Activated CD8-positive, alpha-beta memory T cell treated with anti-CD3 and anti-CD28 coated beads for 4 hours (primary cell): Measurements from ENCODE around the gene CHL1.

Experiments used
- DNase-seq, 2 donors: peaks; one replicate each; pipeline ENCODE4 v3.0.0-alpha.2; 2020; ENCODE audit warnings: low read depth in 2 of 2

The CHL1 gene

DNA sequence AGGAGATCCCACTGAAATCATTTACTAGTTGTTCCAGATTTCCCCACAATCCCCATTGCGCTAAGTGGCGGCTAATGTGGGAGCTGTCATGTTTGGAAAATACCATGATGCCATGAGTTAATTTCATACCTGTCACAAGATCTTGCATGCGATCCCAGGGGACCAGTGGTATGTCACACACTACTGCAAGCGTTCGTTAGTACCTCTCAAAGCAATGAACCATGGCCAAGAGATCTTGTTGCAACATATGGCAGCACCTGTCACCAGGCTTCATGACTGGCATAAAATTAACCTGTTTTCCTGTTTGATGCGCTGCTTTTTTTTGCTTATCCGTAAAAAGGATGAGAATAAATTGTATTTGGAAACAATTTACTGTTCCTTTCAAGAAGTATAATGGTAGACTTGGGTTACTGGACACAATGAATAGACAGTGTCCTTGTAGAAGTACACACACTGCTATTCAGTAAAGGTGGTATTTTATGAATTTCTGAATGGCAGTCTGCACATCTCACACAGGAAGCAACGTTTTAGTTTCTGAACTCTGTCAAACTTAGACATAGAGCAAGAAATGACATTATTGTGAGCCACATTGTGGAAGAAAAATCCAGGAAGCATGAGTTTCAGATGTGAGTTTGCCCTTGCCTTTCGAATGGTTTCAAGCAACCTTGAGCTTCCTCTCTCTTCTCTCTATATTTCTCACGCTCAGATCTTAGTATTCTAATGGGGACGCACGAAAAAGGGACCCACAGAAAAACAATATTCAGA lies 81.9 kb downstream of the CHL1 start:
- DNase-seq = no peak

DNA sequence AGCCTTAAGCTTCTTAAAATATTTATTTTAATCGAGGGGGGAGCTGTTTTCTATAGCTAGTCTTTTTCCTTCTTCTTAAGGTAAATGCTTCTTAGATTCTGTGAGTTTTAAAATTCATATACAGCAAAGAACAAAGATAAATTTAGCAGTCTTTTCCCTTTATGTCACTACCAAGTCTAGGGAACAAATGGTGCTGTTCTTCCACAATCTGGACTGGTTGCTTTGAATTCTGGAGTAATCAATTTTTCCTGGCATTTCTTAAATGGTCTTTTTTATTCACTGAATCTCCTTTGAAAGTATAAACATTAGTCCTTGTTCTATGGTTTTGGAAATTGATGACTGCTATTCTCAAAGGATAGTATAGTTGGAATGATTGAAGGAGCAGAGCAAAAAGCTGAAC lies 82.8 kb downstream of the CHL1 start:
- DNase-seq = no peak

DNA sequence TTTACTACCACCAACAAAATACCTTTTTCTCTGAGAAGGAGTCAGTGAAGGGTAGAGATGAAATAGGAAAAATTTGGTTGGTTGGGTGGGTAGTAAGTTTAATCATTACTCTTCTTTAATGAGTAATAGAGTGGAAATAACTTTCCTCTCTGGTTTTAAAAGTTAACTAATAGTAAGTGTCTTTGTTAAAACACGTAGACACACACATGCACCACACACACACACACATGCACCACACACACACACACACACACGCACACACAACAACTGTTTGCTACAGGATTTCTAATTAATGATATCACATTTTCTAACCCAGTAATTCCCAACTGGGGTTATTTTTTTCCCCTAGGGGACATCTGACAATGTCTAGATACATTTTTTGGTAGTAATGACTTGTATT lies 84.1 kb downstream of the CHL1 start:
- DNase-seq = no peak

DNA sequence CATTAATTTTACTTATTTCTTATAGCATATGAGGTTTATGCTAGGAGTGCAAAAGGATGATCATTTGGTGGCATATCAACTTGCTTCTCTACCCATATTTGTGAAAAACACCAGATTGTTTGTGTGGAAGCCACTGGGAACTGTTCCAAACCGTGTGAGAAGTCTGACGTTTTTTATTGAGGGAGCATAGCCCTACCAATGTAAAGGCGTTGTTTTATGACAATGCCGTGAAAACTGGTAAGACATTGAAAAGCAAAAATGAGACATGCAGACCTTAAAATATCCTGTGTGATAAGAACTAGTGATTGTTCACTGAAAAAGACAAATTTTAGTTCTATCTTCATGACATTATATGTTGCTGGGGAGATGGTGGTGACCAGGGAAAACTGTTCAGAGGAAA lies 87.8 kb downstream of the CHL1 start:
- DNase-seq = no peak

DNA sequence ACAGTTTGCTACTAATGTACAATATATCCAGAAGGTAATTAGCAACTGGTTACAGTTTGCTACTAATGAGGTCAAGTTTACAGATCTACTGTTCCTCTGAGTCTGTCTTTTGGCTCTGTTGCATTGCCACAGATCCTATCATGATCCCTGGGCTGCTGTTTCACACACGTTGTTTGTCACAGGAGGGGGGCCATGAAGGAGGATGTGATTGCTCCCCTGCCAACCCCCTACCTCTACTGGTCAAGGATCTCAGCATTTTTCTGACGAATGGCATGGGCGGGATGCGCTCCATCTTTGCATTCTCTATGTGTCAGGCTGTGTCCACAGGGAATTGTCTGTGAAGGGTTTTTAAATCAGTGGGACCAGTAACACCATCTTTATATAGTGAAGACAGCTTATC lies 91.9 kb downstream of the CHL1 start:
- no peak for DNase-seq

DNA sequence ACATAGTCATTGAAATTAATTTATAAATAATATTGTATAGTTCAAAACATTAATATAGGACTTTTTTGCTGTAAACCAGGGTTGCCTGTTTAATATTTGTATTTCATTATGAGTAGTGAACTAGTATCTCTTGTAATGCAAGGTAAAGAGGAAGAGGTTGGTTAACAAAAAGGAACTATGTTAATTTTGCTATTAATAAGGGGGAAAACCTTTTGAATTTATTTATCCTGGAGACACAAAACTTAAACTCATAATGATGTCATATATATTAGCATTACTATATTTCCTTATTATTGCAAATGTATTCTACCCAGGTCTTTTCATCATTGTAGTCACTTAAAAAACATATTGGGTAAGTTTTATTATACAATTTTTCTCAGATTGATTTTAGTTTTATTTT lies 94.5 kb downstream of the CHL1 start:
- no peak for DNase-seq

DNA sequence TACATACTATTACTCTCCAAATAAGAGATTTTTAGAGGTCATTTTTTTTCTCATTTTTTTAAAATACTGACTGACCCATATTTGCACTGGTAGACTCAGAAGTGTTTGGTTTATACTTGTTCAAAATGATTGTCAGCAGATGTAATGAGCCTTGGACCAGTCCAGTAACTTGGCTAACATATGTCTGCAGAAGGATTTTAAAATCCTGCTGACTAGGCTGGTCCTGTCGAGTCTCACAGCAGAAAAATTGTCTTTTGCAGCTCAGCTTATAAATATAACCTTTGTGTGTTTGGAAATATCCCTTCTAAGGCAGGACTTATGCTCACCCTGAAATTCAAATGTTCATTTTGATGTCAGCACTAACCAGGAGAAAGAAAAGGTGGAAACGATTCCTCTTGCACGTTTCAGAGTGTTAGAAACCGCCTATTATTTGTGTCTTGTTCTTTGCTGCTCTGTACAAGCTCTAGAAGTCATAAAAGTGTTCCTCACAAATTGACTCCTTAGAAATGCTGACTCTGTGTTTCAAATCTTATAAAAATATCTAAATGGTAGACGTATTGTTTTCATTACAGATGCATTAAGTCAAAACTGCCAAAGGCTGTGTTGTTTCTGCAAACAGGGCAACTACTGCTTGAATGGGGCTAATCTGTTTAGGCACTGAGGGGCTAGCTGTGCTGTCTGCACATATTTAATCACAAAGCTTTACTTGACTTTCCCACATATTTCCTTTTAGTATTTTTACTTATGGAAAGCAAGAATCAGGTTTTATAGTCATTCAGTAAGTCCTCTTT lies 95.3 kb downstream of the CHL1 start:
- DNase-seq = no peak

DNA sequence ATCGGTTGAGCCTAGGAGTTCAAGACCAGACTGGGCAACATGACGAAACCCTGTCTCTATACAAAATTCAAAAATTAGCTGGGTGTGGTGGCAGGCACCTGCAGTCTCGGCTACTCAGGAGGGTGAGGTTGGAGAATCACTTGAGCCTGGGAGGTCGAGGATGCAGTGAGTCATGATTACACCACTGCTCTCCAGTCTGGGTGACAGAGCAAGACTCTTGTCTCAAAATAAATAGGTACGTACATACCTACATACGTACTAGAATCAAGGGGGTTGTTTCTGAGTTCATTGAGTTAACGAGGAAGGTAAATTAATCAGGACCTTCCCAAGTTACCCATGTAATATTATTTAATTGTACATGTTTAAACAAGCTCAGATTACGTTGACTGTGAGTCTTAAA lies 97.5 kb downstream of the CHL1 start:
- no peak for DNase-seq

DNA sequence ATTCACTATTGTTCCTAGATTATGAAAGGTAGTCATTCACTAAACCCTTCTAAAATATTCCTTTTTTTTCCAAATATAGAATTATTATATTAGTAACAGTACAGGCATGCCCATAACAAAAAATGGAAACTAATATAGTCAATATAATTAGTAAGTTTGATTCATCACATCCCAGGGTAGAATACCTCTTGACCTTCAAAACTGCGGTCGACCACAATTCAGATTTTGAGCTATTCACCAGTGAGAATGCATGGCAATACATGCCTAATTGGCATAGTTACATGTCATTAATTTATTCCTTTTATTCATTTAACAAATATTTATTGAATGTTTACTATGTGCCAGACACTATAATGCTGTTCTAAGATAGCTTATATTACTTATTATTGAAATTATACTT lies 98.0 kb downstream of the CHL1 start:
- DNase-seq = no peak

DNA sequence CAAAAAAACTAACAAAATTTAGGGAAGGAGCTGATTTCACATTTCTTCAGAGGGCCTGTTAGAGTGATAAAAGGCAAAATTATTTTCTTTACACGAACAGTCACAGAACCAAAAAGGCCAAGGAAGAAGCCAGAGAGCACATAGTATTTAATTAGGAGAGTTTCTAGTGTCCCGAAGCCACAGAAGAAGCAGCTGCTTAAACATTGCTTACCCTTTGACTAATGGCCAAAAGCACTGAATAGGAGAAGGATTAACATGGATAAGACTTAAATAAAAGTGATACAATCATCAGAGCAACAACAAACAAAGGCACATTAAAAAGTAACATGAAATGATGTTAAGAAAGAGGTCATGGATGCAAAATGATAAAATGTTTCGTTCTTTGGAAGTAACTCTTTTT lies 98.6 kb downstream of the CHL1 start:
- no peak for DNase-seq

DNA sequence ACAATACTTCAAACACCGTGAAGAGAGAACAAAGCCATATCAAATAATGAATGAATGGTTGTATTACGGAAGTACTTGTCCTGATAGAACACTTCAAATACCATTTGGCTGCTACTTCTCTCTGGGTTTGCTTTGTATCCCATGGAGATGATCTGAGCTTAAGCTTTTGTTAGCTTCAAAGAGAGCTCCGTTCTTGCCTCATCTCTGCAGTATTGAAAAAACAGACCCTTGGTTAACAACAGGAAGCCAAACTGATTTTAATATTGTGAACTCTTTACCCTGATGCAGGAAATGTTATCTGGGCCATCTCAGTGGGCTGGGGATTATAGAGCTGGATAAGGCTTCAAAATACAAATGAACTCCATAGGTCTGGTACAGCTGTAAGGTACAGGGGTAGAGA lies 101.0 kb downstream of the CHL1 start:
- DNase-seq = no peak

DNA sequence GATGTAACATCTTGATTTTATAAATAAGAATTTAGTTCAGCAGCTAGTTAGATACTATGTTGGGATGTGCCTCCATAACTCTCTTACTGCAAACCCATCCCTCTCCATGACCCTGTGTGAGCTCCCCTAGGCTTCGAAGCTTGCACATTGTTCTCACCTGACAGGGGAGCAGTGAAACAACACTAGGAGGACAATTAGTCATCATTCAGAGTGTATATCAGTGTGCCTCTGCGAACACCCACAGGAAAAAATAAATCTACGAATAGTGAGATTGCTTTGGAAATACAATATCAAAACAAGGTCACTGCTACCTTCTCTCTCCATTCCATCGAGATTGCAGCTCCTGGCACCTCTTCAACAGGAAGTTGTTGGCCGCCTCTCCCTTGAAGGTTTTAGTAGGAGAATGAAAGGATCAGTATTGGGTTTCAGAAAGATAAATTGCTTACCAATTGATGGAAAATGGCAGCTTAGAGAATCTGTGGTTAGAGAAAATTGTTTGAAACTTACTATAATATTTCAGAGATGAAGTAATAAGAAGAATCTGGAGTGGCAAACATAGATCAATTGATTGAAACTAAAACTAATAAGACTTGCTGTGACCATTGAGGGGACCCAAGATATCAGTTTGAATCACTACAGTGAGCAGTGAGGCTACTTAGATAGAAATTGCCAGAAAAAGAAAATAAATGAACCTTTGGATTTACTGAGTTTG lies 103.2 kb downstream of the CHL1 start:
- no peak for DNase-seq

DNA sequence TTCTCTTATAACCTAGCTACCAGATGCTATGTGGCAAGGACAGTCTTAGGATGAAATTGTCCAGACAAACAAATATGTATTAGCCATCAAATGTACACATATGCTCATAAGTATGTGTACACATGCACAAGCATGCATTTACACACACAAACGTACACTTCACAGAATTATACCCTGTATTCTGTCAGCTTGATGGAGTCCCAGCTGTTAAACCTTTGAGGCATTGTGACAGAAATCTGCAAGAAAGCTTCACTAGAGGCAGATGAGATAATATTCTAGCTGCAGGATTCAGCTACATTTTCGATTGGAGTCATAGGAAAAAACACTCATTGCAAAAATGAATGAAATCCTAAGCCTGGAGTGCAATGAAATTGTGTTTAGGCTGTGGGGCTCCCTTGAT lies 110.6 kb downstream of the CHL1 start:
- DNase-seq = no peak

DNA sequence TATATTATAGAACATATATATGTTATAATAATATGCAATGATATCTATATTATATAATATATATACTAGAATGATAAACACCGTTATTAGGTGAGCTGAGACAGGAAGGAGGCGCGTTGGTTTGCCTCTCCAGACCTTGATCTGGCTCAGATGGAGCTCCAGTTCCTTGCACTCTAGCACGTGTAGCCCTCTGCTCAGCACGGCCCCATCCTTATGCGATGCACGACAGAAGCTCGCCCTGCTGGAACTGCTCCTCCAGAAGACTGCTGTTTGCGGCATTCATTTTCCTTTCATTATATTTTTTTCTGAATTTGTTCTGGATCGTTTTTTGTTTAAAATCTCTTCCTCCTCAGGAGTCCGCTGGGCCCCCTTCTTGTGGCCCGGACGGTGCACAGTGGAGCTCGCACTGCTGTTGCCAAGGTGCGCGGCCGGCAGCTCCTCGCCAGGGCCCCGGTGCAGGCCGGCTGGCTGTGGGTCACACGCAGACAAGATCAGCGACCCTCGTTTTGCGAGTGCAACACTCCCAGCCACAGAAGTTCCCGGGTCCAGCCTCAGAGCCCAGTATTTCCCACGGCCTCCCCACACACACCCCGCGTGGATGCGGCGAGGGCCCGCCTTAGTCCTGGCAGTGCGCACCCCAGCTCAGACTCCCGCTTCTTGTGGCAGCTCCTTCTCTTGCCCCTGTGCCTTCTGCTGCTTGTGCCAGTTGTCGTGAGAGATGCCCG lies 112.2 kb downstream of the CHL1 start:
- no peak for DNase-seq

DNA sequence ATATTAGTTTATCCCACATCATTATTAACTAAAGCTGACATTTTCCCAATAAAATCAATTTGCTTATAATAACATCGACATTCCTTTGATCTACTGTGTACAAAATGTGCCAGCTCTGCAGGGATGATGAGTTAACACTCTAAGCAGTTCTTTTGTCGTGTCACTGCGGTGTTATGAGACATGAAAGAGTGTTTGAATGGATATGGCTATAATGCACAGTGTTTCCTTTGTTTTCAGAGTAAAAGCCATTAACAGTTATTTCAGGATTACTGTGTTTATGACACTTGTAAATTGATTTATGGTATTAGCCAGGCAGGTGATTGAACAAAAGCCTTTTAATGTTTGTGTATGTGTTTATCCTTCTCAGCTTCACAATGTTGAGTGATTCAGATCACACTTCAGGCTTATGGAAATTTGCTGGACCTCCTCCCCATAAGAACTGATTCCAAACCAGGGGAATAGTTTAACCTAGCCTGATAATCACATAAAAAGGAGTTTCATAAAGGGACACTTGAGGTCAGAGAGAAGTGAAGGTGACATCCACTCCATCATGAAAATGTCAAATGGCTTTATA lies 115.7 kb downstream of the CHL1 start:
- DNase-seq = no peak

DNA sequence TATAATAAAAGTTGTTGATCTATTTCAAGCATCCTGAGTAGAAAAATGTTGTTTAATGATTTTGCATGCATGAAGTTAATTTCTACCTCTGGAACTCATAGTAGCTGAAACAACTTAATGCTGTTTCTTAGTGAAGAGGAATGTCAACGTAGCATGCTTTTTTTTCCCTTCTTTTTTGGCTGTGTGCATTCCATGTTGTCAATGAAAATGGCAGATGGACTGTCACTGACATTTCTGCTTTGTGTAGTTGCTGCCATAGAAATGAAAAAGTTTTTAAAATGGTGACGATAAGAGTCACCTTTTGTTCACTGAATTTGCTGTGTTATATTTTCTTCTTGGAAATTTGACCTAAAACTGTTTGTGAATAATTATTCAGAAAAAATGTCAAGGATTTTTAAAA lies 116.3 kb downstream of the CHL1 start:
- no peak for DNase-seq

DNA sequence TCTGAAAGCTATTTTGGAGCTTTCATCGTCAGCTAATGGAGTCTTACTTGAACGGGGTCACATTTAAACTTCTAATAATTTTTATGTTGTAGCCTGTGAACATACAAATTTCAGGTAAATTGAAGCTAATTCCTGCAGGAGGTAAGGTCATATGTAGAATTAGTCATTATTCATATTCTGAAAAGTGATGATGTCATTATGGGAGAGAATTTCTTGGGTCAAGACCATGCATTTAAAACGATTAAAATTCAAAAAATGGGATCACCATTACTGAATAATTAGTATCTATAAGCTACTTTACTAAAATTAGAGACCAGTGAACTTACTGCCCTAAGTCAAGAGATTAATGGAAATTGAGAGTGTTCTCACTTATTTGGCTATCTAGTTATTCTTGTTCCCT lies 120.4 kb downstream of the CHL1 start:
- DNase-seq = no peak

DNA sequence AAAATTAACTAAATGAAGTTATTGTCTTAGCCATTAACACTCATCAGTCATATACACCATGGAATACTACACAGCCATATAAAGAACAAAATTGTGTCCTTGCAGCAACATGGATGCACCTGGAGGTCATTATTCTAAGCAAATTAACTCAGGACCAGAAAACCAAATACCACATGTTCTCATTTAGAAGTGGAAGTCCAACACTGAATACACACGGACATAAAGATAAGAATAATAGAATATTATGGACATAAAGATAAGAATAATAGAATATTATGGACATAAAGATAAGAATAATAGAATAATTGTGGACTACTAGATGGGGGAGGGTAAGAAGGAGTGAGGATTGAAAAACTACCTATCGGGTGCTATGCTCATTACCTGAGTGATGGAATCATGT lies 122.3 kb downstream of the CHL1 start:
- DNase-seq = no peak

DNA sequence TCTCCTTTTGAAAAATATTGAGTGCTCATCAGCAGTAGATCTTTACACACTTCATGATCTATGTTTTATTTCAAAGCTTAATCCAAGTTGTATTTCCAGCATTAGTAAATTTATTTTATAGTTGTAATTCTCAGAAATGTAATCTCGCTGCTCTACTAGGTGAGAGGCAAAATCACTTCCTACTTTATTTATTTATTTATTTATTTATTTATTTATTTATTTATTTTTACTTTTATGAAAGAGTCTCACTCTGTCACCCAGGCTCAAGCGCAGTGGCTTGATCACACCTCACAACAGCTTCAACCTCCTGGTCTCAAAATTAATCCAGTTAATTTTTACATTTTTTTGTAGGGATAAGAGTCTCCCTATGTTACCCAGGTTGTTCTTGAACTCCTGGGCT lies 127.9 kb downstream of the CHL1 start:
- DNase-seq = no peak

DNA sequence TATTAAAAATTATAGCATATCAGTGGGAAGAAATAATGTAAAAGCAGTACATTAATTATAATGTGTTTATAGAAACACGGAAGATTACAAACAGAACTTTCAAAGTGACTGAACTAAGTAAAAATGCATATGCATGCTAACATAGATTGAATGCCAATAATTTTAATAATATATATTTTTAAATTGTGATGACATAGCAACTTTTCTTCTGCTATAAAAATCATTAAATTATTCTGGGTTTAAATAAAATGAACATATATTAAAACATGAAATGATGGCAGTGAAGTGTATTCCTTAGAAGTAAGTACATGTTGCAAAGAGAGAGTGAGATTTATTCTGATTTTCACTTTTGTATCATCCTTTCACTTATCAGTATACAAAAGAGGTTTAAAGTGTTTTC lies 128.9 kb downstream of the CHL1 start:
- DNase-seq = no peak

DNA sequence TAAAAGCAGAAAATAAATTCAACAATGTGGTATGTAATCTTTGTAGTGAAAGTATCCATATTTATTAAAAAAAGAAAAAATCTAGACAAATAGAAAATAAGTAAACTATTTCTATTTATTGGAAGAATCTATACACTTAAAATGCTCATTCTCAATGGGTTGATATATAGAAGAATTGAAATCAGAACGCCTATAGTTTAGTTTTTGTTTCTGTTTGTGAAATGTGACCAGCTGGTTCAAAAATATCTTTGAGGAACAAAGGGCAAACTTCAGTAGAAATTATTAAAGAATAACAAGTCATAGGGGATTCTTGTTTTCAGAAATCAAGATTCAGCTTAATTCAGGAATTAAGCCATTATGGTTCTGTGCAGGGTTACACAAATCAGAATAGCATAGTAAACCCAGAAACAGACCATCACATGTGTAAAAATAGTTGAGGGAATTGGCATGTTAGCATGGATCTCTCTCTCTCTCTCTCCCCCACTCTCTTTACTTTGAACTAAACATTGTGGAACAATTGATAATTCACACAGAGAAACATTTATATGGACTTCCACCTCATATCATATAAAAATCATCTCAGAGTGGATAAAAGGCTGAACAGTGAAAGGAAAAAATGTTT lies 134.0 kb downstream of the CHL1 start:
- no peak for DNase-seq
